WTC11 (cell line): ENCODE data around the gene TET3. TPM values are rescaled to one million over a fixed set of nuclear protein-coding genes. Genes with fewer than 3 reads are reported as not detected.

Experiments
- ATAC-seq: fragments of 200-7000 bp; cut with Tn5 transposase; 2 replicates; pipeline ENCODE4 v1.10.0; 2021; ENCODE audit warnings: mild to moderate bottlenecking, moderate library complexity
- CTCF ChIA-PET: fragments of 300-600 bp; sonication (Branson Sonifier 250); formaldehyde crosslinking; loops from one replicate; lab custom pipeline; 2021; ENCODE audit warnings: antibody characterized with exemption; lab: Charles Lee
- POLR2A ChIA-PET: fragments of 350-600 bp; sonication (Branson Sonifier 250); formaldehyde crosslinking; loops from one replicate; lab custom pipeline; 2021; ENCODE audit warnings: antibody characterized with exemption; lab: Charles Lee
- DNase-seq: peaks from one replicate; pipeline ENCODE4 v3.0.0; 2021; ENCODE audit warnings: low spot score
- H3K27ac Mint-ChIP-seq: 2 replicates; pipeline ENCODE4 v1.8.0; 2021; ENCODE audit warnings: mixed read lengths
- H3K27me3 Mint-ChIP-seq: 2 replicates; pipeline ENCODE4 v1.8.0; 2021; ENCODE audit warnings: low read depth, mild to moderate bottlenecking, moderate library complexity, mixed read lengths
- H3K36me3 Mint-ChIP-seq: 2 replicates; pipeline ENCODE4 v1.8.0; 2021; ENCODE audit warnings: mixed read lengths
- H3K4me1 Mint-ChIP-seq: 2 replicates; pipeline ENCODE4 v1.8.0; 2022; ENCODE audit warnings: mixed read lengths
- H3K4me3 Mint-ChIP-seq: 2 replicates; pipeline ENCODE4 v1.8.0; 2021; ENCODE audit warnings: mild to moderate bottlenecking, moderate library complexity, mixed read lengths
- H3K9me3 Mint-ChIP-seq: 2 replicates; pipeline ENCODE4 v1.8.0; 2021; ENCODE audit warnings: mixed read lengths
- ARID4B ChIP-seq: sonication (generic); formaldehyde crosslinking; IDR thresholded peaks from 2 replicates; pipeline ENCODE4 v1.8.0; 2023; ENCODE audit warnings: missing genetic modification reagents, mild to moderate bottlenecking, borderline replicate concordance
- E2F4 ChIP-seq: sonication (generic); formaldehyde crosslinking; IDR thresholded peaks from 2 replicates; pipeline ENCODE4 v1.8.1; 2022; ENCODE audit warnings: low read depth, mild to moderate bottlenecking, moderate library complexity, missing genetic modification reagents, borderline replicate concordance
- ESRRA ChIP-seq: sonication (generic); formaldehyde crosslinking; IDR thresholded peaks from 2 replicates; pipeline ENCODE4 v1.8.1; 2022; ENCODE audit warnings: mild to moderate bottlenecking, missing genetic modification reagents, borderline replicate concordance
- FOXP1 ChIP-seq: sonication (generic); formaldehyde crosslinking; IDR thresholded peaks from 2 replicates; pipeline ENCODE4 v1.8.0; 2022; ENCODE audit warnings: missing genetic modification reagents, mild to moderate bottlenecking, moderate library complexity, borderline replicate concordance
- GRHL2 ChIP-seq: fragments of 250-450 bp; sonication (Bioruptor Pico); IDR thresholded peaks from 2 replicates; pipeline ENCODE4 v1.8.0; 2022; ENCODE audit warnings: mild to moderate bottlenecking, moderate library complexity; ENCODE audit not compliant: insufficient replicate concordance, severe bottlenecking
- JUN ChIP-seq: sonication (generic); formaldehyde crosslinking; IDR thresholded peaks from 2 replicates; pipeline ENCODE4 v1.8.0; 2023; ENCODE audit warnings: mild to moderate bottlenecking, missing genetic modification reagents
- NFE2L1 ChIP-seq: sonication (generic); formaldehyde crosslinking; IDR thresholded peaks from 2 replicates; pipeline ENCODE4 v1.8.1; 2023; ENCODE audit warnings: missing genetic modification reagents
- NFYB ChIP-seq: sonication (generic); formaldehyde crosslinking; conservative IDR thresholded peaks from 2 replicates; pipeline ENCODE4 v1.8.0; 2022; ENCODE audit warnings: low read depth, missing genetic modification reagents
- NR3C1 ChIP-seq: sonication (generic); formaldehyde crosslinking; conservative IDR thresholded peaks from 2 replicates; pipeline ENCODE4 v1.8.1; 2023; ENCODE audit warnings: low read depth, mild to moderate bottlenecking, missing genetic modification reagents
- SMAD3 ChIP-seq: sonication (generic); formaldehyde crosslinking; IDR thresholded peaks from 2 replicates; pipeline ENCODE4 v1.8.0; 2022; ENCODE audit warnings: missing genetic modification reagents, mild to moderate bottlenecking, borderline replicate concordance
- SP1 ChIP-seq: sonication (generic); formaldehyde crosslinking; conservative IDR thresholded peaks from 2 replicates; pipeline ENCODE4 v1.8.1; 2022; ENCODE audit warnings: missing genetic modification reagents
- TCF7 ChIP-seq: sonication (generic); formaldehyde crosslinking; IDR thresholded peaks from 2 replicates; pipeline ENCODE4 v1.8.0; 2022; ENCODE audit warnings: mild to moderate bottlenecking, low read depth, missing genetic modification reagents, moderate library complexity
- TEAD1 ChIP-seq: sonication (generic); formaldehyde crosslinking; IDR thresholded peaks from 2 replicates; pipeline ENCODE4 v1.8.0; 2022; ENCODE audit warnings: mild to moderate bottlenecking, missing genetic modification reagents
- ZBTB21 ChIP-seq: sonication (generic); formaldehyde crosslinking; IDR thresholded peaks from 2 replicates; pipeline ENCODE4 v1.8.1; 2023; ENCODE audit warnings: mild to moderate bottlenecking, missing genetic modification reagents, borderline replicate concordance
- ZNF121 ChIP-seq: sonication (generic); formaldehyde crosslinking; IDR thresholded peaks from 2 replicates; pipeline ENCODE4 v1.8.0; 2023; ENCODE audit warnings: missing genetic modification reagents
- ZNF263 ChIP-seq: sonication (generic); formaldehyde crosslinking; IDR thresholded peaks from 2 replicates; pipeline ENCODE4 v1.8.1; 2022; ENCODE audit warnings: low read depth, mild to moderate bottlenecking, moderate library complexity, missing genetic modification reagents
- ZNF396 ChIP-seq: fragments of 250-450 bp; sonication (Bioruptor Pico); IDR thresholded peaks from 2 replicates; pipeline ENCODE4 v1.8.0; 2021; ENCODE audit warnings: mild to moderate bottlenecking, moderate library complexity, borderline replicate concordance
- ZNF416 ChIP-seq: fragments of 250-450 bp; sonication (Bioruptor Pico); IDR thresholded peaks from 2 replicates; pipeline ENCODE4 v1.9.0; 2021; ENCODE audit warnings: mild to moderate bottlenecking, inconsistent platforms
- total RNA-seq: library from RNA; stranded (reverse); gene quantifications from 3 replicates; pipeline ENCODE4 v1.2.3, GENCODE V29; 2021
- TF ChIP-seq, protein P1 (sequence below): sonication (generic); formaldehyde crosslinking; IDR thresholded peaks from 2 replicates; pipeline ENCODE4 v1.8.0; 2022; ENCODE audit warnings: mild to moderate bottlenecking, missing genetic modification reagents
- TF ChIP-seq, protein P2 (sequence below): sonication (generic); formaldehyde crosslinking; IDR thresholded peaks from 2 replicates; pipeline ENCODE4 v1.8.1; 2022; ENCODE audit warnings: low read depth, missing genetic modification reagents, borderline replicate concordance
- TF ChIP-seq, protein P3 (sequence below): sonication (generic); formaldehyde crosslinking; conservative IDR thresholded peaks from 2 replicates; pipeline ENCODE4 v1.8.1; 2023; ENCODE audit warnings: mild to moderate bottlenecking, low read depth, missing genetic modification reagents, moderate library complexity
- TF ChIP-seq, protein P4 (sequence below): fragments of 250-450 bp; sonication (Bioruptor Pico); IDR thresholded peaks from 2 replicates; pipeline ENCODE4 v1.9.0; 2021; ENCODE audit warnings: moderate library complexity, mild to moderate bottlenecking, inconsistent platforms, borderline replicate concordance

Gene TET3
- total RNA-seq, 1 experiment from 2014 or later, result 19.3 TPM

DNA sequence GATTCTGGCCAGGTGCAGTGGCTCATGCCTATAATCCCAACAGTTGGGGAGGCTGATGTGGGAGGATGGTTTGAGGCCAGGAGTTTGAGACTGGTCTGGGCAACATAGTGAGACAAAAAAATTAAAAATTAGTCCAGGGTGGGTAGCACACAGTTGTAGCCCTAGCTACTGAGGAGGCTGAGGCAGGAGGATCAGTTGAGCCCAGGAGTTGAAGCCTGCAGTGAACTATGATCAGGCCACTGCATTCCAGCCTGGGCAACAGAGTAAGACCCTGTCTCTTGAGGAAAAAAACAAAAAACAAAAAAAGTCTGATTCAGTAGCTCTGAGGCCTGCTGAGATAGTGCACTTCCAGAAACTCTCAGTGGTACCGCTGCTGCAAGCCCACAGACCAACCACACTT, 7.9 kb upstream of the TET3 start:
- no peak overlapping the region for H3K27ac Mint-ChIP-seq
- ATAC-seq (no peak), DNase-seq (no peak)
- H3K27me3 Mint-ChIP-seq, result peaks cover 45% of the 10 kb centered on the region
- H3K36me3 Mint-ChIP-seq, result no peaks in the 10 kb centered on the region
- H3K4me3 Mint-ChIP-seq, result no peak overlapping the region
- no peaks in the 10 kb centered on the region for H3K9me3 Mint-ChIP-seq
- POLR2A ChIA-PET, result no interaction called here
- CTCF ChIA-PET, result no interaction called here
- peaks cover 31% of the 10 kb centered on the region for H3K4me1 Mint-ChIP-seq
- TF ChIP-seq, protein P1, sequence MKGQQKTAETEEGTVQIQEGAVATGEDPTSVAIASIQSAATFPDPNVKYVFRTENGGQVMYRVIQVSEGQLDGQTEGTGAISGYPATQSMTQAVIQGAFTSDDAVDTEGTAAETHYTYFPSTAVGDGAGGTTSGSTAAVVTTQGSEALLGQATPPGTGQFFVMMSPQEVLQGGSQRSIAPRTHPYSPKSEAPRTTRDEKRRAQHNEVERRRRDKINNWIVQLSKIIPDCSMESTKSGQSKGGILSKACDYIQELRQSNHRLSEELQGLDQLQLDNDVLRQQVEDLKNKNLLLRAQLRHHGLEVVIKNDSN (CRISPR knock-in tag), result no peak
- TF ChIP-seq ZBTB21 (CRISPR knock-in tag) (no peak), JUN (CRISPR knock-in tag) (no peak), ARID4B (CRISPR knock-in tag) (no peak), GRHL2 (CRISPR knock-in tag) (no peak), E2F4 (CRISPR knock-in tag) (no peak), TCF7 (CRISPR knock-in tag) (no peak), ZNF121 (no peak), NR3C1 (CRISPR knock-in tag) (no peak)
- TF ChIP-seq, all 79 proteins: peak for 0

DNA sequence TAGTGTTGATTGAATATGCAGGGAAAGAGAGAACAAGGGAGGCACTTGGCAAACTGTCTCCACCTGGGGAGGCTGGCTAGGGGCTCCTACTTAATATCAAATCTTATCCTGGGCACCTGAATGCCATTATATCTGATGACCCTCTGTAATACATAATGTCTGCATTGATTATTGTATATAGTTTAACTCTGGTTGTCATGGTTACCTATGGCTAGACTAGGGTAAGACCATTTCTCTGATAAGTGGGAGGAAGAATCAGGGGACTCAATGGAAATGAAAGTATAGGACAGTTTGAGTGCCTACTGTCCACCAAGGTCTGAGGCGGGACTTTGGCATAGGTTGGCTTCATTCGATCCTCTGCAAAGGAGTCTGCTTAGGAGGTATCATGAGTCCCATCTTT, 7.2 kb upstream of the TET3 start:
- no peaks in the 10 kb centered on the region for H3K36me3 Mint-ChIP-seq
- DNase-seq, result no peak
- no peaks in the 10 kb centered on the region for H3K9me3 Mint-ChIP-seq
- ChIA-PET POLR2A (no interaction called here), CTCF (no interaction called here)
- no peak for ATAC-seq
- H3K27ac Mint-ChIP-seq, result no peak overlapping the region
- H3K4me3 Mint-ChIP-seq, result no peak overlapping the region
- peaks cover 52% of the 10 kb centered on the region for H3K27me3 Mint-ChIP-seq
- TF ChIP-seq ESRRA (CRISPR knock-in tag) (no peak), ZNF396 (CRISPR knock-in tag) (no peak), NFYB (CRISPR knock-in tag) (no peak), SP1 (no peak), SMAD3 (no peak), ZNF416 (CRISPR knock-in tag) (no peak), NFE2L1 (CRISPR knock-in tag) (no peak), TEAD1 (CRISPR knock-in tag) (no peak), FOXP1 (no peak), ZNF263 (CRISPR knock-in tag) (no peak)
- TF ChIP-seq, protein P2, sequence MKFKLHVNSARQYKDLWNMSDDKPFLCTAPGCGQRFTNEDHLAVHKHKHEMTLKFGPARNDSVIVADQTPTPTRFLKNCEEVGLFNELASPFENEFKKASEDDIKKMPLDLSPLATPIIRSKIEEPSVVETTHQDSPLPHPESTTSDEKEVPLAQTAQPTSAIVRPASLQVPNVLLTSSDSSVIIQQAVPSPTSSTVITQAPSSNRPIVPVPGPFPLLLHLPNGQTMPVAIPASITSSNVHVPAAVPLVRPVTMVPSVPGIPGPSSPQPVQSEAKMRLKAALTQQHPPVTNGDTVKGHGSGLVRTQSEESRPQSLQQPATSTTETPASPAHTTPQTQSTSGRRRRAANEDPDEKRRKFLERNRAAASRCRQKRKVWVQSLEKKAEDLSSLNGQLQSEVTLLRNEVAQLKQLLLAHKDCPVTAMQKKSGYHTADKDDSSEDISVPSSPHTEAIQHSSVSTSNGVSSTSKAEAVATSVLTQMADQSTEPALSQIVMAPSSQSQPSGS, result no peak
- TF ChIP-seq, protein P3, sequence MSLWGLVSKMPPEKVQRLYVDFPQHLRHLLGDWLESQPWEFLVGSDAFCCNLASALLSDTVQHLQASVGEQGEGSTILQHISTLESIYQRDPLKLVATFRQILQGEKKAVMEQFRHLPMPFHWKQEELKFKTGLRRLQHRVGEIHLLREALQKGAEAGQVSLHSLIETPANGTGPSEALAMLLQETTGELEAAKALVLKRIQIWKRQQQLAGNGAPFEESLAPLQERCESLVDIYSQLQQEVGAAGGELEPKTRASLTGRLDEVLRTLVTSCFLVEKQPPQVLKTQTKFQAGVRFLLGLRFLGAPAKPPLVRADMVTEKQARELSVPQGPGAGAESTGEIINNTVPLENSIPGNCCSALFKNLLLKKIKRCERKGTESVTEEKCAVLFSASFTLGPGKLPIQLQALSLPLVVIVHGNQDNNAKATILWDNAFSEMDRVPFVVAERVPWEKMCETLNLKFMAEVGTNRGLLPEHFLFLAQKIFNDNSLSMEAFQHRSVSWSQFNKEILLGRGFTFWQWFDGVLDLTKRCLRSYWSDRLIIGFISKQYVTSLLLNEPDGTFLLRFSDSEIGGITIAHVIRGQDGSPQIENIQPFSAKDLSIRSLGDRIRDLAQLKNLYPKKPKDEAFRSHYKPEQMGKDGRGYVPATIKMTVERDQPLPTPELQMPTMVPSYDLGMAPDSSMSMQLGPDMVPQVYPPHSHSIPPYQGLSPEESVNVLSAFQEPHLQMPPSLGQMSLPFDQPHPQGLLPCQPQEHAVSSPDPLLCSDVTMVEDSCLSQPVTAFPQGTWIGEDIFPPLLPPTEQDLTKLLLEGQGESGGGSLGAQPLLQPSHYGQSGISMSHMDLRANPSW, result no peak
- TF ChIP-seq, protein P4, sequence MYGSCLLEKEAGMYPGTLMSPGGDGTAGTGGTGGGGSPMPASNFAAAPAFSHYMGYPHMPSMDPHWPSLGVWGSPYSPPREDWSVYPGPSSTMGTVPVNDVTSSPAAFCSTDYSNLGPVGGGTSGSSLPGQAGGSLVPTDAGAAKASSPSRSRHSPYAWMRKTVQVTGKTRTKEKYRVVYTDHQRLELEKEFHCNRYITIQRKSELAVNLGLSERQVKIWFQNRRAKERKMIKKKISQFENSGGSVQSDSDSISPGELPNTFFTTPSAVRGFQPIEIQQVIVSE (CRISPR knock-in tag), result no peak
- H3K4me1 Mint-ChIP-seq, result peaks cover 37% of the 10 kb centered on the region
